PC-3 (cell line): ENCODE measurements around the gene PIGK.

ENCODE experiments used
- EZH2 ChIP-seq: fragments of 300-600 bp; sonication (generic); IDR thresholded peaks from one replicate; pipeline ENCODE4 v1.6.1; 2017; ENCODE audit warnings: antibody characterized with exemption, mild to moderate bottlenecking, low read length; ENCODE audit not compliant: unreplicated experiment
- TF ChIP-seq, protein P1 (sequence below): fragments of 300-600 bp; sonication (generic); conservative IDR thresholded peaks from 2 replicates; pipeline ENCODE4 v1.5.1; 2017; ENCODE audit warnings: antibody characterized with exemption, low read depth, mild to moderate bottlenecking, low read length

DNA sequence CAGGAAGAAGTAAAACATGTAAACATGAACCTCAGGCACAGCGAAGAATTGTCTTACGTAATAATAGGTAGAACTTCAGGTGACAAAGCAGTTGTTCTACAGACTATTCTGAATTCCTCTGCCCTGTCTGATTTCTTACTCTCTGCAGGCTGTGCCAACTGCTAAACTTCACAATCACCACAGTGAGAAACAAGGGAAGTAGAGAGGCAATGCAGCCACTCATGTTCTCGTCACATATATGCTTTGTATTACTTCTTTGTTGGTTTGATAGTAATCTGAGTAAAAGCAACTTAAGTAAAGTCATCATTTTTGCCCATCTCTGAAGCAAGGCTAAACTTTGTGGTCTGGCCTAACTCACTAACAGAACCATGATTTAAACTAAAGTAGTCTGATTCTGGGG is 21.9 kb downstream of the PIGK start:
- TF ChIP-seq, protein P1, sequence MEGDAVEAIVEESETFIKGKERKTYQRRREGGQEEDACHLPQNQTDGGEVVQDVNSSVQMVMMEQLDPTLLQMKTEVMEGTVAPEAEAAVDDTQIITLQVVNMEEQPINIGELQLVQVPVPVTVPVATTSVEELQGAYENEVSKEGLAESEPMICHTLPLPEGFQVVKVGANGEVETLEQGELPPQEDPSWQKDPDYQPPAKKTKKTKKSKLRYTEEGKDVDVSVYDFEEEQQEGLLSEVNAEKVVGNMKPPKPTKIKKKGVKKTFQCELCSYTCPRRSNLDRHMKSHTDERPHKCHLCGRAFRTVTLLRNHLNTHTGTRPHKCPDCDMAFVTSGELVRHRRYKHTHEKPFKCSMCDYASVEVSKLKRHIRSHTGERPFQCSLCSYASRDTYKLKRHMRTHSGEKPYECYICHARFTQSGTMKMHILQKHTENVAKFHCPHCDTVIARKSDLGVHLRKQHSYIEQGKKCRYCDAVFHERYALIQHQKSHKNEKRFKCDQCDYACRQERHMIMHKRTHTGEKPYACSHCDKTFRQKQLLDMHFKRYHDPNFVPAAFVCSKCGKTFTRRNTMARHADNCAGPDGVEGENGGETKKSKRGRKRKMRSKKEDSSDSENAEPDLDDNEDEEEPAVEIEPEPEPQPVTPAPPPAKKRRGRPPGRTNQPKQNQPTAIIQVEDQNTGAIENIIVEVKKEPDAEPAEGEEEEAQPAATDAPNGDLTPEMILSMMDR = no peak
- no peak for TF ChIP-seq EZH2
